NOMO-1 (cell line): ENCODE data around the gene AP3D1.

Experiments used
- DNase-seq, 2 experiments: peaks; one replicate each; lab custom pipeline; 2025; ENCODE audit not compliant: unreplicated experiment in 2 of 2; lab: John Stamatoyannopoulos, UW

The AP3D1 gene

DNA sequence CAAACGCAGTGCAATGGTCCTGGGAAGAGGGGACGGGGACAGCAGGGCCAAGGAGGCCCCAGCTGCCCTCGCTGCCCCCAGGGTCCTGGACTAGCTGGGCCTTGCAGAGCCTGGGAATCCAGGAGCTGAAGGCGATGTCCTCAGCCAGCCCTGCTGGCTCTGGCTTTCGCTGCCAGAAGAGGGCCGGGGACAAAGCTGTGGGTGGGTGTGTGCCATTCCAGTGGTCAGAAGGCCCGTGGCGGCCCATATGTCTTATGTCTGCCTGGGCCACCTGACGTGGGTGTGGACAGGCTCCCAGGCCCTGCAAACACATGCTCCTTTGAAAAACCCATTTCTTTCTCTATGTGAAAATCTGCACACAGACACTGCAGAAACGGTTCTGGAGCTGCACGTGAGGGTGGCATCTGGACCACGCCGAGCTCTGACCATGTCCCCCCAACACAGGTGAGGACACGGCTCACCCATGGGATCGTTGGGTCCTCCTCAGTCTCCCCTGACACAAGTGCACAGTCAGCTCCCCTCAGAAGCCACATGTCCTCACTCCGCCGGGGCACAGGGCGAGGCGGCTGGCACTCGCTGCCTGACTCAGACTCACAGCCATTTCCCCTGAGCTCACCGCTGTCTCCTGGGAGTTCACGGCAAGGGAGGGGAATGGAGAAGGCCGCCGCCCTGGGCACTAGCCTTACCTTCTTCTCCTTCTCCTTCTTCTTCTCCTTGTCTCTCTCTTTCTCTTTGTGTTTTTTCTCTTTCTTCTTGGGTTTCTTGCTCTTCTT is 37.7 kb downstream of the AP3D1 start:
- no peak for DNase-seq

DNA sequence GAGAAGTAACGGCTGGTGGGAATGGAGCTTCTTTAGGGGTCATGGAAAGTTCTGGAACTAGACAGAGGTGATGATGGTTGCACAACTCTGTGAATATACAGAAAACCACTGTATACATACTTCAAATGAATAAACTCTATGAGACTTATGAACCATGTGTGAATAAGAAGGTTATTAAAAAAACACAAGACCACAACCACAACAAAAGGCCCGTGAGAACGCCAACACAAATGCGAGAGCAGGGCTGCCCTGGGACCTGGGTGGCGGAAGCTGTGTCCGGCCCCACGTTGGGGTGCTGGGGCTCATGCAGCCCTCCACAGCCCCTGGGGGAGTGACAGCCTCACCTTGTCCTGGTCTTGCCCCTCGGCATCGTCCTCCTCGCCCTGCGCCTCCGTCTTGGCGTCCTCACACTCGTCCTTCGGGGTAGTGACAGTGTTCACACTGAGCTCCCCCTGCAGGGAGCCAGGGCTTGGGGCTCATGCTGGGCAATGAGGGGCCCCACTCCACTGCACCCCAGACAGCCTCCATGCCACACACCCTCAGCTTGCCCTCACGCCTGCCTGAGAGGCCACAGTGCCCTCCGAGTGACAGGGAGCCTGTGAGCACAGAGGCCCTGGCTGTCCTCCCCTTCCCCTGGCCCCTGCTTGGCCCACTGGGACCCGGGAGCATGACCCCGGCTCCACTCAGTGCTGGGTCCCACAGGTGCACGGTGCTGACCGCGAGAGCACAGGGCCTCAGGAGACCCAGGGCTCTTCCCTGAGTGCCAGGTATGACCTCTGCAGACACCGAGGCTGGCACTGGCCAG is 38.6 kb downstream of the AP3D1 start:
- no peak for DNase-seq

DNA sequence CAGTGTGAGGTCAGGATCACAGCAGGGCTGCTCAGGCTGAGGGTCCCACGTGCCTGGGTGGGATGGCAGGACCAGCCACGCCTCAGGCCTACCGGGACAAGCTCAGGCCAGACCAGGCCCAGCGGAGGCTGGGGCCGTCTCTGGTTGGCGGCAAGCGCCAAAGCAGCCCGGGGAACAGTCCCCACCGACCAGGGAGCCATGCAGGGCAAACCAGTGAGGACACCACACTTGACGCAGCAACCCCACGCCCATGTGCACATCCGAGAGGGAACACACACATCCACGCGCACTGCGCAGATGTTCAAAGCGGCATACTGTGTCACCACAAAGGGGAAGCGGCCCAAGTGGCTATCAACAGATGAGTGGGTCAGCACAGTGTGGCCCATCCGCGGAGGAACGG is 39.5 kb downstream of the AP3D1 start:
- no peak for DNase-seq

DNA sequence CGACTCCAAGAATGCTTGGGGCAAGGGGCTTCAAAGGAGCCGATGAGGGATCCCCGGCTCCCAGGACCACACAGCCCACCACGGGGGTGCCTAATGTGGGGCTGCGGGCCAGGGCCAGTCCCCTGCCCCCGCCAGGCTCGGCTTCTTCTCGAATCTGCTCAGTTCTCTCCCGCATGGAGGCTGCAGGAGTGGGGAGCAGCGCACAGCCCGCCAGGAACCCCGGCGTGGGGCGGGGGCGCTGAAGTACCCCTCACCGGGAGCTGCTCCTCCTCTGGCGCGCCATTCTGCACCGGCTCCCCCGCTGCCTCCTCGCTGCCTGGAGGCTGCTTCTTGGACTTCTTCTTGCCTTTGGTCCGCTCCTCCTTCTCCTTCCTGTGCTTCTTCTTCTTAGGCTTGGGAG is 39.9 kb downstream of the AP3D1 start:
- no peak for DNase-seq

DNA sequence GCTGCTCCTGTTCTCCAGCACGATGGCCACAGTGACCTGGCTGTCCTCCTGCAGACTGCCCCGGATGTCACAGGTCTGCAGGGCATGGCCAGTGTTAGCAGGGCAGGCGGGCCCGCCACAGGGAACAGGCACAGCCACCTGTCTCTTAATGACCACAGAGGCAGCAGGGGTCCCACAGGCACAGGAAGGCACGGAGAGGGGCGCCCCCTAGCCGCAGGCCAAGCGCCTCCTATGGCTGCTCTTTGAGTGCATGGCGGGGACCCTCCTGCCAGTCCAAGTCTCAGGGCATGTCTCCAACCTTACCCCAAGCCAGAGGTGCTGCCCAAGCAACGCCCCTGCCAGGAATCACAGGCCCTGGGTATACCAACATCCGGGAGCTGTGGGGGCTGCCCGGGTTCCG is 40.5 kb downstream of the AP3D1 start:
- no peak for DNase-seq

DNA sequence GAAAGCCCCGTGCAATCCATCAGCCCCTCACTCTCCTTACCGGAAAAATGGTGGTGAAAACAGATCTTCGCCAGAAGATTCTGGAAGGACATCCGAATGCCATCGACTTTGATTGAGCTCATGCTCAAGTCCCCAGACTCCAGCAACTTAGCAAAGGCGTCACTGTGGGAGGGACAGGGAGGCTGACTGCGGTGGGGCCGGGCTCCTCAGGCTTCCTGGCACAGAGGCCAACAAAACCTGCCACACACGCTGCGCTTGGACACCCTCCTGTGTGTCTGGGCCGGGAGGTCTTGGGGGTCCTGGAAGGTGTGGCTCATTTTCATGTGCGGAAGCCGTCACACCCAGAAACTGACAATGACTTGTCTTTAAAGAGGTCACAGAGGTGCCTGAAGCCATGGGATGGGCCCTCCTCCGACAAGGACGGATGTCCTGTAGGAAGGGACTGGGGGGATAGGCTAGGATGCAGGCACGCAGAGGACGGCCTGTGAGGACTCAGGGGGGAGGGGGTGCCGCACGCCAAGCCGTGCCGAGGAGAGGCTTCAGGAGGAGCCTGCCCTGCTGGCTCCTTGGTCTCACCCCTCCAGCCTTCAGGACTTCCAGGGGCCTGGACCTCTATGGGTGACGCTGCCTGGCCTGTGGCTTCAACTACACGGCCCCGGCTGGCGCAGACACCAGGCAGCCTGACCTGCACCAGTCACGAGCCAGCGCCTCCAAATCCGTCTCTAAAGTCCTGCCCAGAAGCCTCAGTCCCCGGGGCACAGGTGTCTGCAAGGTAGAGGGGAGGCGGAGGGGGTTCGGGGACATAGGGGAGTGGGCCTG is 42.1 kb downstream of the AP3D1 start:
- DNase-seq: no peak

DNA sequence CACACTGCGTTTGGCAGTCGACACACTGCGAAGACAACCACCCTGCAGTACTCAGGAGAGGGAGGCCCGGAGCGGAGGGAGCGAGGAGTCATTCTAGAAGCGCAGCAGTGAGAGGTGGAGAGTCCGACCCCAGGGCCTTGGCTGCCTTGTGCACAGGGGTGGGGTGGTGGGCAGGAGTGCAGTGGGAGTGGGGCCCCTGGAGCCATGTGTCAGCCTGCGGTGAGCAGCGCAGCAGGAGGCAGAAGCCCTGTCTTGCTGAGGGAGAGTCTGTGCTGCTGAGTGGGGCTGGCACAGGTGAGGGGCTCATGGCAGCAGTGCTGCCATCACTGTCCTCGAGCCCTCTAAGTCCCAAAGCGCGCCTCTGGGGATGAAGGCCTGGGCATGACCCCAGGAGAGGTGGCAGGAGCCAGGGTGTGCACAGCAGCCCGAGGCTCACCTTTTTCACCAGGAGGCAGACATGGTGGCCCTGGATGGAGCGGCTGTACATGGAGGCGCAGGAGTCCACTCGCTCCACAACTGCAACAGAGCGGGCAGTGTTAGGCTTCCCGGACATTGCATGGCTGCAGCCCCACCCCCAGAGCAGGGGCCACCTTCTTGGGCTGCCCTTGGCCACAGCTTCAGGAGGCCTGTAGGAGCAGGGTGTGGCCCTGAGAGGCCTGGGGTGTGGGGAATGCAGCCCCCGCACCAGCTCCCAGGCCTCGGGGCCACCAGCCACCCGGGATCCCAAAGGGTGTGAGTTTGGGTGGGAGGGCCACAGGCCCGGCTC is 42.9 kb downstream of the AP3D1 start:
- DNase-seq: no peak

DNA sequence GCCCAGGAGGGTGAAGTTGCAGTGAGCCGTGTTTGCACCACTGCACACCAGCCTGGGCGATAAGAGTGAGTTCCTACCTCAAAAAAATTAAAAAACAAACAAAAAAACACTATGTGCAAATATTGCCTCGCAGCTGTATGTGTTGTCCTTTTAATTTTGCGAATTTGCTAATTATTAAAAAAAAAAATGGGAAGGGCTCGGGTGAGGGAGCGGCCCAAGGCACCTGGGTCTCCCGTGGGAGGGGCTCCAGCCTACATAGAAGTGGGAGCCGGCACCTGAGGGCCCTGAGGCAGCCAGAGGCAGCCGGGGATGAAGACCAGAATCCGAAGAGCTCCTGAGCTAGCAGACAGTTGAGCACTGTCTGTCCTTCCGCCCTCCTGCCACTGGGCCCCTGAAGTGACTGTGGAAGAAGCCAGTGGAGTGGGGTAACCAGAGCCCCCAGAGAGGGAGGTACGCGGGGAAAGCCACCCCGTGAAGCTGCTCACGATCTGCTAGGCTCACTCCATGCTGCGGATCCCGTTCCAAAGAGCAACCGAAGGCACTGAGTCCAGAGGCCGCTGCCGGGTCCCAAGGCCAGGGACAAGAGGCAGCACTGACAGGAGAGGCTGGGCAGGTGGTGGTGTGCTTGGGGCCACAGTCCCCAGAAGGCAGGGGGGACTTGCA is 48.2 kb downstream of the AP3D1 start:
- DNase-seq: no peak

DNA sequence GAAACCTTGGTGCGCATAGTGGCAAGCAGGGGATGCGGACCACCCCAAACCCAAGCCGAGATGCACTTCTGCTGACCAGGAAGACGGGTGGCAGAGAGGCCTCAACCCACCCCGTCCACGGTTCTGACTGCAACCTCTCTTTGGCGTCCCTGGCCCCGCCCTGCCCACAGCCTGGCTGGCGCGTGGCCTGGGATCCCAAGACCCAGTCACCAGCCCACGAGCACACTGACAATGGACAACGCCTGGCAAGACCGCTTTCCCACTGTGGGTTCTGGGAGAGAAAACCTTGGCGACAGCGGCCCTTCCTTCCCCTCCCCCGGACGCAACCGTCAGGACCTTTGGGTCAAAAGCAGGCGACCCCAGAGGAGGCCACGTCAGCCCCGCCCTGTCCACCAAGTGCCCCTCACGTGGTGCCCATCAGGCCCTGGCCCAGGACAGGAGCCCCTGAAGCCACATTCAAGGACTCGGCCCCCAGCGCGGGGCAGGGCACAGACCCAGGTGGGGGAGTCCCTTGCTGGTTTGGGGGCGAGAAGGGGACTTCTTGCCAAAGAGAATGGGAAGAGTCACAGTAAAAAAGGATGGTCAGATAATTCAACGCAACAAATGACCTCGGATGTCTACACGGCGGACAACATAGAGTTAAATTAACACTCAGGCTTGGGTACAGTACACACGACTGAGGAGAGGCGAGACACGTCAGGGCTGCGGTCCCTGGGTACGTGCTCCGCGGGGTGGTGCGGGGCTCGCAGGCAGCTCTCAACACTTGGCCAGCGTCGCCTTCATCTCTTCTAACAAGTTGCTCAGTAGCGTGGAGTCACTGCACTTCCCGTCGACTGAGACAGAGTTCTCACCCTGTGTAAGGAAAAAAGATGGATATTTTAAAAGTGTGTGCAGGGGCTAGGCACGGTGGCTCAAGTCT is 49.7 kb downstream of the AP3D1 start:
- DNase-seq: no peak

DNA sequence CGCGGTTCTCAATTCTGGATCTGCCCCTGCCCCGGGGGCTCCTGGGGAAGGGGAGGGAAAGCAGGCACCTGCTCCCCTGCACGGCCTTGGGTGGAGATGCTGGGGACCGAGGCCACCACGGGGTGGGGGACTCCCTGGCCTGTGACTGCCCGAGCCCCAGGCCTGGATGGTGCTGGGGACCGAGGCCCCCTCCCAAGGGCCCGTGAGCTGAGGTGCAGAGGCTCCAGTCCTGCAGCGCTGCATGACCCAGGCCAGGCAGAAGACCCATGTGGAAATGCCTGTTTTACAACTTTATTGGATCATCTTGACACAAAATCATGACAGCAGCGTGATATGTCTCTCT is 50.7 kb downstream of the AP3D1 start:
- no peak for DNase-seq

DNA sequence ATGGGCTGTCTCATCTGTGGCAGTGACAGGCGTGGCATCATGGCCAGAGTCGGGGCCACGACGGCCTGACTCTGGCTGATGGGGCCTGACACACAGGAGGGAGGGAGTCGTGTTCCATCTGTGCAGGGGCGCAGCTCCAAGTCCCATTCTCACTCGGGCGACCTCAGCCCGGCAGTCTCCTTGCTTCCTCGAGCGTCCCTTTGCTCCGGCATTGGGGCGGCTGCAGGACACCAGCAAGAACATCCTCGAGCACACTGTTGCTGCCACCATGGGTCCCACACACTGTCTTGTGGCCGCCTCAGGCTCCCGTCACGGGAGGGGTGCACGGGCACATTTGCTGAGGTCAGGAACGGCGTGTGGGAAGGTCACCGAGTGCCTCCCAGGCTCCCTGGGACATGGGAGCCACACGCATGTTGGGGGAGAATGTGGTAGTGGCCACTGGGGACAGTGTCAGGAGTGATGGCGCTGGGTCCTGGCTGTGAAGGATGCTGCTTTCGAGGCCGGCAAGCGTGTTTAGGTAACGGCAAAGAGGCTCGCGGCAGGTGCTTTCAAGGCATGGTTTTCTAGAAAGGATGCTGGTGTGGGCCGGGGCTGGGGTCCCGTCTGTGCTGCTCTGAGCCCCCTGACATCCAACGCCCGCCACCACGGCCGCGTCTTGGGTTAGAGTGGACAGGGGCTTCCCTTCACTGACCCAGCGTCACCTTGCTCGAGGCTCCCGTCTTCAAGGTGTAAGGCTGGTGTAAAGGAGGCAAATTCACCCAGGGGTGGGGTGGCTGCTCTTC is 51.2 kb downstream of the AP3D1 start:
- DNase-seq: no peak

DNA sequence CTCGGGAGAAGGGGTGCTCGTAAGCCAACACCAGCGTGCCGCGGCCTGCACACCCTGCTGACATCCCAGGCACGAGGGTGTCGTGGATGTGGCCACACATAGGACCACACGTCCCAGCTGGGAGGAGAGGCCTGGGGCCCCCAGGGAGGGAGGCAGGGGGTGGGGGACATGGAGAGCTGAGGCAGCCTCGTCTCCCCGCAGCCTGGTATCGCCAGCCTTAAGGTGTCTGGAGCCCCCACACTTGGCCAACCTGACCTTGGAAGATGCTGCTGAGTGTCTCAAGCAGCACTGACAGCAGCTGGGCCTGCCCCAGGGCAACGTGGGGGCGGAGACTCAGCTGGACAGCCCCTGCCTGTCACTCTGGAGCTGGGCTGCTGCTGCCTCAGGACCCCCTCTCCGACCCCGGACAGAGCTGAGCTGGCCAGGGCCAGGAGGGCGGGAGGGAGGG is 52.3 kb downstream of the AP3D1 start:
- DNase-seq: no peak

DNA sequence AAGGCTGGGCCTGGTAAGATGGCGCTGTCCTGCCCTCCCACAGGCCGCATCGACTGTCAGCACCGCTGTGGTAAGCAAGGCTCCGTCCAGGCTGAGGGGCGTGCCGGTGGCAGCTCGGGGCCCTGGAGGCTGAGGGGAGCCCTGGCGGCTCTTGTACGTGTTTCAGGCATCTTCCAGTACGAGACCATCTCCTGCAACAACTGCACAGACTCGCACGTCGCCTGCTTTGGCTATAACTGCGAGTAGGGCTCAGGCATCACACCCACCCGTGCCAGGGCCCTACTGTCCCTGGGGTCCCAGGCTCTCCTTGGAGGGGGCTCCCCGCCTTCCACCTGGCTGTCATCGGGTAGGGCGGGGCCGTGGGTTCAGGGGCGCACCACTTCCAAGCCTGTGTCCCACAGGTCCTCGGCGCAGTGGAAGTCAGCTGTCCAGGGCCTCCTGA is 53.5 kb downstream of the AP3D1 start:
- no peak for DNase-seq

DNA sequence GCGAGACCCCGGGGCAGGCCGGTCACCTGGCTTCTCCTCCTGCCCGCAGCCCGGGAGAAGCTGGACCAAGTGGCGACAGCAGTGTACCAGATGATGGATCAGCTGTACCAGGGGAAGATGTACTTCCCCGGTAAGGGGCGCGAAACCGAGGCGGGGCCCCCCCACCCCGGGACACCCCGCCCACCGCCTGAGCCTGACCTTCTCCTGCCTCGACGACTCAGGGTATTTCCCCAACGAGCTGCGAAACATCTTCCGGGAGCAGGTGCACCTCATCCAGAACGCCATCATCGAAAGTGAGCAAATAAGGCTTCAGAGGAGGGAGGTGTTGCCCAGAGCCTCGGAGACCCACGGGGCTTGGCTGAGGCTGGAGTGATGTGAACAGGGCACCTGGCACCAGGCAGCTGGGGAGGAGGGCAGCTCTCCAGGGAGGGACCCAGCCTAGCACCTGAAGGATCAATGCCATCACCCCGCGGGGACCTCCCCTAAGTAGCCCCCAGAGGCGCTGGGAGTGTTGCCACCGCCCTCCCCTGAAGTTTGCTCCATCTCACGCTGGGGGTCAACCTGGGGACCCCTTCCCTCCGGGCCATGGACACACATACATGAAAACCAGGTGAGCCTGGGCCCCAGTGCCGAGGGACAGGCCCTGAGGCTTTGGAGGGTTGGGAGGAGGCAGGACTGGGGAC is 54.0 kb downstream of the AP3D1 start:
- DNase-seq: no peak

DNA sequence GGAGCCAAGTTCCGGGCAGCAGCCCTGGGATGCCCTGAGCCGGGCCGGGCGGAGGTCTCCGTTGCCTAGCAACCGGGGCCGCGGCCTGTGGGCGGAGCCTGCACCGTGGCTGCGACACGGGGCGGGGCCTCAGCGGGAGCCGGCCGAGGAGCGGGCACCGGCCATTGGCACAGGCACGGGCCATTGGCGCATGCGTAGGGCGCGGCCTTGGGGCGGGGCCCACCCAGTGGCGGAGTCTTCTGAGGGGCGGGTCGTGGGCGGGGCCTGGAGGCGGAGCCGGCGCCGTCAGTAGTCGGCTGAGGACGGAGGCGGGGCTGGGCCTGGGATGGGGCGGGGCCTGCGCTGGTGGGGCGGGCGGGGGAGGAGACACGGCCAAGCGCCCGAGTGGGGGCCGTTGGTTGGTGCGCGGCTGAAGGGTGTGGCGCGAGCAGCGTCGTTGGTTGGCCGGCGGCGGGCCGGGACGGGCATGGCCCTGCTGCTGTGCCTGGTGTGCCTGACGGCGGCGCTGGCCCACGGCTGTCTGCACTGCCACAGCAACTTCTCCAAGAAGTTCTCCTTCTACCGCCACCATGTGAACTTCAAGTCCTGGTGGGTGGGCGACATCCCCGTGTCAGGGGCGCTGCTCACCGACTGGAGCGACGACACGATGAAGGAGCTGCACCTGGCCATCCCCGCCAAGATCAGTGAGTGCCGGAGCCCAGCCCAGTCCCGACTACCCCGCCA is 54.7 kb downstream of the AP3D1 start, which contains the start of gene IZUMO4:
TSS of gene IZUMO4 (plus strand) at position 436 of the 723 bp plus-strand sequence. CDS start at position 467, 31 bp downstream.
- peak; percentile 98 for DNase-seq

DNA sequence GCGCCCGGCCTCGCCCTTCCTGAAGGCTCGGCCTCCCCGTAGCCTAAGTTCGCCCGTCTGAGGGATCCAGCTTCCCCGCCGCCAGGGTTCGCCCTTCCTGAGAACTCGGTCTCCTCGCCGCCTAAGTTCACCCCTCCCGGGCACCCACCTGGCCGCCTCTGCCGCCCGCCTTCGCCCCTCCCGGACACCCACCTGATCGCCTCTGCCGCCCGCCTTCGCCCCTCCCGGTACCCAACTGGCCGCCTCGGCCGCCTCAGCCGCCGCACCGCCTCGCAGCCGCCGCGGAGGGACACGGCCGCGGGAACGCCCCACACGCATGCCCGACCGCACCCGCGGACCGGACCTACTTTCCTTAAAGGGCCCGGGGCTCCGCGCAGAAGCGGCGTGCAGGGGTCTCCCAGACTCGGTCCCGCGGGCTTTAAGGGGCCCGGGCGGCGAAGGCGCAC is 55.3 kb downstream of the AP3D1 start, which contains the start of gene MOB3A:
TSS of gene MOB3A (minus strand) at position 293 of the 446 bp plus-strand sequence. CDS start 17,766 bp downstream, outside the sequence.
- DNase-seq: peak; percentile 87 to 94
